Measurements from ENCODE around the gene PICALM.

PICALM gene

DNA sequence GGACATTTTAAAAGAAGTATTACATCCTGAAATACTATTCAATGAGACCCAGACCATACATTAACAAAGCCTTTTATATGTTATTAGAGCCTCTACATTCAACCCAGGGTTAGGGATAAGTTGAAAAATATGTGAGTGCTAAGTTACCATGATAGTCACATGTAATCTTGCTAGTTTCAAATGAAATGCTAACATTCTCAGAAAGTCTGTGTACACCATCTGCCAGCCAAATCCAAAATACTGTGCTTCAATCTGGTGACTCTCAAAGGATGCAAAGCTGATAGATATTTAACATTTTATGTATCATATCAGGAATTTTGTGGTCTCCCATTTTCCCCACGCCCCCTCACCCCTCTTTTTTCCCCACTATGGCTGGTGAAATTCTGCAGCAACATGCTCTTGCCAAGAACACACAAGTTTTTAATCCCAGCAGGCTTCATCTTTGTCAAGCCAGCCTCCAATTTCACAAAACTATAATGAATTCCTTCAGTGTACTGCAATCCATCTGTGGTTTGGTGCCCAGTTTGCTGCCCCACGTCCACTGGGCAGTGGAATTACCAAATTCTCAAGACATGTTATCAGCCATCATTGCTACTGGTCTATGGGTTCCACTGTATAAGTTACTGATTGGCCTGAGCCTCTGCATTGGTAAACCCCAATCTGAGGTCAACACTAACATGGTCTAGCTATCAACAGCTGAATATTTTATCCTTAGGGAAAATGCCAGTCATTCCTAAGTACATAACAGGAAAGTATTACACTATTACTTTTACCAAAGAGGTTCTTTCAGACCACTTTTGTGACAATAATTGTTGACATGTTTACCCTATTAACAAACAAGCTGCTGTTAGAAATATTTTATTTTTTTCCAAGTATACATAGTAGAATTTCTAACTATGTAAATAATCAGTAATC, 1.5 kb upstream of the PICALM start (continued):
- TF ChIP-seq, protein P1, sequence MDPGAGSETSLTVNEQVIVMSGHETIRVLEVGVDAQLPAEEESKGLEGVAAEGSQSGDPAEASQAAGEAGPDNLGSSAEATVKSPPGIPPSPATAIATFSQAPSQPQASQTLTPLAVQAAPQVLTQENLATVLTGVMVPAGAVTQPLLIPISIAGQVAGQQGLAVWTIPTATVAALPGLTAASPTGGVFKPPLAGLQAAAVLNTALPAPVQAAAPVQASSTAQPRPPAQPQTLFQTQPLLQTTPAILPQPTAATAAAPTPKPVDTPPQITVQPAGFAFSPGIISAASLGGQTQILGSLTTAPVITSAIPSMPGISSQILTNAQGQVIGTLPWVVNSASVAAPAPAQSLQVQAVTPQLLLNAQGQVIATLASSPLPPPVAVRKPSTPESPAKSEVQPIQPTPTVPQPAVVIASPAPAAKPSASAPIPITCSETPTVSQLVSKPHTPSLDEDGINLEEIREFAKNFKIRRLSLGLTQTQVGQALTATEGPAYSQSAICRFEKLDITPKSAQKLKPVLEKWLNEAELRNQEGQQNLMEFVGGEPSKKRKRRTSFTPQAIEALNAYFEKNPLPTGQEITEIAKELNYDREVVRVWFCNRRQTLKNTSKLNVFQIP (CRISPR knock-in tag; IDR thresholded peaks at IDR 0.05; ENCODE audit: borderline replicate concordance, low read depth): no peak
- no peak for TF ChIP-seq ESRRG (CRISPR knock-in tag; IDR thresholded peaks at IDR 0.05)
- no peak for TF ChIP-seq TCF4 (CRISPR knock-in tag; IDR thresholded peaks at IDR 0.05; ENCODE audit: borderline replicate concordance)
- TF ChIP-seq, protein P2, sequence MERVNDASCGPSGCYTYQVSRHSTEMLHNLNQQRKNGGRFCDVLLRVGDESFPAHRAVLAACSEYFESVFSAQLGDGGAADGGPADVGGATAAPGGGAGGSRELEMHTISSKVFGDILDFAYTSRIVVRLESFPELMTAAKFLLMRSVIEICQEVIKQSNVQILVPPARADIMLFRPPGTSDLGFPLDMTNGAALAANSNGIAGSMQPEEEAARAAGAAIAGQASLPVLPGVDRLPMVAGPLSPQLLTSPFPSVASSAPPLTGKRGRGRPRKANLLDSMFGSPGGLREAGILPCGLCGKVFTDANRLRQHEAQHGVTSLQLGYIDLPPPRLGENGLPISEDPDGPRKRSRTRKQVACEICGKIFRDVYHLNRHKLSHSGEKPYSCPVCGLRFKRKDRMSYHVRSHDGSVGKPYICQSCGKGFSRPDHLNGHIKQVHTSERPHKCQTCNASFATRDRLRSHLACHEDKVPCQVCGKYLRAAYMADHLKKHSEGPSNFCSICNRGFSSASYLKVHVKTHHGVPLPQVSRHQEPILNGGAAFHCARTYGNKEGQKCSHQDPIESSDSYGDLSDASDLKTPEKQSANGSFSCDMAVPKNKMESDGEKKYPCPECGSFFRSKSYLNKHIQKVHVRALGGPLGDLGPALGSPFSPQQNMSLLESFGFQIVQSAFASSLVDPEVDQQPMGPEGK (CRISPR knock-in tag; IDR thresholded peaks at IDR 0.05; ENCODE audit: borderline replicate concordance): no peak
- no peak for TF ChIP-seq RARB (CRISPR knock-in tag; IDR thresholded peaks at IDR 0.05)
- TF ChIP-seq ISL1 (CRISPR knock-in tag; IDR thresholded peaks at IDR 0.05): no peak
- no peak for TF ChIP-seq ZFP3 (CRISPR knock-in tag; IDR thresholded peaks at IDR 0.05)

DNA sequence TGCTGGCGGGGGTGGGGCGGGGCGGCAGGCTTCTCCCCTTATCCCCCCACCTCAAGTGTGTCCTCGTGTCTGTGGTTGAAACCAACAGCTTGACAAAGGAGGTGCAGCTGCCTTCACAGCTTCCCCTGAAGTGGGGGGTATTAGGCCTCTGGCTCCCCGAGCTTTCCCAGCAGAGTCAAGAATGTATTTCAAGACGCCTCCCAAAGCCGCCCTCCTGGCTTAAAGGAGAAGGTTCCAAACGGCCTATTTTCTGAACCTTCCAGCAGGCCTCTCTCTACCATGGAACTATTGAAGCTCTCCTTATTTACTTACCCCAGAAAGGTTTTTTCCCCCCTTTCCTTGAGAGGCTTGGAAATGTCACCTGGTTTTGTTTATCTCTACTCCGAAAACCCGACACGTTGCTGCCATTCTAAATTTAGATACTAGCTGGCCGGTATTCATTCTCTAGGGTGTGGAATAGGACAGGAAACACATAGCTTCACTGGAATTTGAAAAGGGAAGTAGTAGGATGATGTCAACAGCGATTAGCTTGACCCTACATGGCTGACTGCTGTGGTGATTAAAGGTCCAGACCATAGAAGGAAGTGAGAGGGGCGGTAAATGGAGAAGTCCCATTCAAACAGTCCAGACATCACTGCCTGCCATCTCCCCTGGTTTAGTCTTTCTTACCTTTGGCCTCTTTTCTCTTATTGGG, 671 bp upstream of the PICALM start:
- TF ChIP-seq ISL1 (CRISPR knock-in tag; IDR thresholded peaks at IDR 0.05) (peak; percentile 20; the same call in 1 of the 2 replicates), TOX (CRISPR knock-in tag; IDR thresholded peaks at IDR 0.05; ENCODE audit: borderline replicate concordance) (0 out of 2 replicates have a peak, but pooled peaks have one; percentile 15), GLIS3 (CRISPR knock-in tag; IDR thresholded peaks at IDR 0.05) (no peak), OSR1 (CRISPR knock-in tag; IDR thresholded peaks at IDR 0.05) (no peak), ZNF565 (CRISPR knock-in tag; conservative IDR thresholded peaks at IDR 0.05; ENCODE audit: low read depth) (no peak), ZNF8 (CRISPR knock-in tag; IDR thresholded peaks at IDR 0.05) (no peak), ESRRG (CRISPR knock-in tag; IDR thresholded peaks at IDR 0.05) (no peak), CSDC2 (CRISPR knock-in tag; IDR thresholded peaks at IDR 0.05) (0 out of 2 replicates have a peak, but pooled peaks have one; percentile 21)
- TF ChIP-seq, protein P2 (CRISPR knock-in tag; IDR thresholded peaks at IDR 0.05; ENCODE audit: borderline replicate concordance): no peak
- peak; percentile 75 for ATAC-seq

DNA sequence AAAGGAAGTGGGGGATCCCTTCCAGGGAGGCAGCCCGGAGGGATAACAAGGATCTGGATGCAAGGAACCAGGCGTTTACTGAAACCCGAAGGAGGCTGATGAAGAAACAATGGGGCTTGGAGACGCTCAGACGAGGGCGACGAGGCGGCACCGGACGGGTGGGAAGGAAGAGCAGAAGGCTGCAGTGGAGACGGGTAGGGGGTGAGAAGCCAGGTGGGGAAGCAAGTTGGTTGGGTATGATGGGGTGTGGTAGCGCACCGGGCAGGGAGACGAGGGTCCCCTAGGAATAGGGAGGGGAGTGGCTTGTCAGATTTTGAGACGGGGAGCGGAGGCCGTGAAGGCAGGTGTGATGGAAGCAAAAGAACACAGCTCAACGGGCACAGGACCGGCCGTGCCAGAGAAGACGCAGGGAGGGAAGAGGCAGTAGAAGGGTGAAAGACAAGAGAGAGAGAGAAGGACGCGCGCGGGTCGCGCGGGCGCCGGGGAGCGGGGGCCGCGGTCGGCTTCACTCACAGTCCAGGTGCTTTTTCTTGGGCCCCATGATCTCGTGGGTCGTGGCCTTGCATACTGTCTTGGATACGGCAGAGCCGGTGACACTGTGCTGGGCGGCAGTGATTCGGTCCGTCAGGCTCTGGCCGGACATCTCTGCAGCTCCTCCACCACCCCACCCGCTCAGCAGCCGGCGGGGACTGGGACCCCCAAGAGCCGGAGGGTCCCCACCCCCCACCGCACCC, 579 bp downstream of the PICALM start:
- ATAC-seq: peak; percentile 14
- TF ChIP-seq ARNTL (CRISPR knock-in tag; IDR thresholded peaks at IDR 0.05; ENCODE audit: borderline replicate concordance, low read depth): no peak
- no peak for TF ChIP-seq ZFP30 (CRISPR knock-in tag; IDR thresholded peaks at IDR 0.05)
- TF ChIP-seq, protein P2 (CRISPR knock-in tag; IDR thresholded peaks at IDR 0.05; ENCODE audit: borderline replicate concordance): no peak
- no peak for TF ChIP-seq ISL1 (CRISPR knock-in tag; IDR thresholded peaks at IDR 0.05)
- no peak for TF ChIP-seq TCF4 (CRISPR knock-in tag; IDR thresholded peaks at IDR 0.05; ENCODE audit: borderline replicate concordance)
- TF ChIP-seq OSR1 (CRISPR knock-in tag; IDR thresholded peaks at IDR 0.05): no peak
- no peak for TF ChIP-seq ZNF8 (CRISPR knock-in tag; IDR thresholded peaks at IDR 0.05)
- TF ChIP-seq, protein P3, sequence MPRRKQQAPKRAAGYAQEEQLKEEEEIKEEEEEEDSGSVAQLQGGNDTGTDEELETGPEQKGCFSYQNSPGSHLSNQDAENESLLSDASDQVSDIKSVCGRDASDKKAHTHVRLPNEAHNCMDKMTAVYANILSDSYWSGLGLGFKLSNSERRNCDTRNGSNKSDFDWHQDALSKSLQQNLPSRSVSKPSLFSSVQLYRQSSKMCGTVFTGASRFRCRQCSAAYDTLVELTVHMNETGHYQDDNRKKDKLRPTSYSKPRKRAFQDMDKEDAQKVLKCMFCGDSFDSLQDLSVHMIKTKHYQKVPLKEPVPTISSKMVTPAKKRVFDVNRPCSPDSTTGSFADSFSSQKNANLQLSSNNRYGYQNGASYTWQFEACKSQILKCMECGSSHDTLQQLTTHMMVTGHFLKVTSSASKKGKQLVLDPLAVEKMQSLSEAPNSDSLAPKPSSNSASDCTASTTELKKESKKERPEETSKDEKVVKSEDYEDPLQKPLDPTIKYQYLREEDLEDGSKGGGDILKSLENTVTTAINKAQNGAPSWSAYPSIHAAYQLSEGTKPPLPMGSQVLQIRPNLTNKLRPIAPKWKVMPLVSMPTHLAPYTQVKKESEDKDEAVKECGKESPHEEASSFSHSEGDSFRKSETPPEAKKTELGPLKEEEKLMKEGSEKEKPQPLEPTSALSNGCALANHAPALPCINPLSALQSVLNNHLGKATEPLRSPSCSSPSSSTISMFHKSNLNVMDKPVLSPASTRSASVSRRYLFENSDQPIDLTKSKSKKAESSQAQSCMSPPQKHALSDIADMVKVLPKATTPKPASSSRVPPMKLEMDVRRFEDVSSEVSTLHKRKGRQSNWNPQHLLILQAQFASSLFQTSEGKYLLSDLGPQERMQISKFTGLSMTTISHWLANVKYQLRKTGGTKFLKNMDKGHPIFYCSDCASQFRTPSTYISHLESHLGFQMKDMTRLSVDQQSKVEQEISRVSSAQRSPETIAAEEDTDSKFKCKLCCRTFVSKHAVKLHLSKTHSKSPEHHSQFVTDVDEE (CRISPR knock-in tag; IDR thresholded peaks at IDR 0.05): no peak
- TF ChIP-seq ZNF70 (CRISPR knock-in tag; IDR thresholded peaks at IDR 0.05): no peak
- no peak for TF ChIP-seq CSDC2 (CRISPR knock-in tag; IDR thresholded peaks at IDR 0.05)
- TF ChIP-seq ZNF565 (CRISPR knock-in tag; conservative IDR thresholded peaks at IDR 0.05; ENCODE audit: low read depth): no peak
- TF ChIP-seq ZFP3 (CRISPR knock-in tag; IDR thresholded peaks at IDR 0.05): no peak
- no peak for TF ChIP-seq PPARA (CRISPR knock-in tag; IDR thresholded peaks at IDR 0.05; ENCODE audit: borderline replicate concordance)
- TF ChIP-seq BACH2 (CRISPR knock-in tag; IDR thresholded peaks at IDR 0.05; ENCODE audit: borderline replicate concordance): no peak
- TF ChIP-seq, protein P1 (CRISPR knock-in tag; IDR thresholded peaks at IDR 0.05; ENCODE audit: borderline replicate concordance, low read depth): no peak
- no peak for TF ChIP-seq GLIS3 (CRISPR knock-in tag; IDR thresholded peaks at IDR 0.05)

Measured in SK-N-SH treated with all-trans-retinoic acid at 6 μM for 48 hours (cell line).